Measurements from ENCODE around the gene CDH11. TPM values are rescaled to one million over a fixed set of nuclear protein-coding genes. Genes with fewer than 3 reads are reported as not detected.

The CDH11 gene
- total and polyA plus RNA-seq, 8 donors: 2.2 to 171 (median 15.2) TPM

GRCh38 chr16:65005696-65006095 lies 116.2 kb downstream of the CDH11 start:
- TF ChIP-seq POLR2A (IDR thresholded peaks at IDR 0.05) (no peak), CTCF (IDR thresholded peaks at IDR 0.05) (no peak), POLR2AphosphoS5 (IDR thresholded peaks at IDR 0.05) (no peak), EP300 (IDR thresholded peaks at IDR 0.05) (no peak)
- H3K9me3 ChIP-seq: no peaks in the 10 kb centered on the region
- no peak overlapping the region for H3K27ac ChIP-seq
- H3K4me3 ChIP-seq: no peak overlapping the region
- no peaks in the 10 kb centered on the region for H3K27me3 ChIP-seq
- H3K4me1 ChIP-seq: no peaks in the 10 kb centered on the region
- 44 to 79% (median 53%) methylated on average over 1 of the region's 1 CpG for WGBS, 5 donors
- intact Hi-C loops (cut with DNase I; ENCODE audit: low total_unique reads): no loop called here
- DNase-seq: no peak
- H3K36me3 ChIP-seq: peaks cover 0 to 16% (median 10%) of the 10 kb centered on the region in 4 donors

- DNase-seq: no peak
- Histone ChIP-seq H3K4me3 (no peak overlapping the region), H3K9me3 (no peaks in the 10 kb centered on the region), H3K4me1 (no peaks in the 10 kb centered on the region), H3K27me3 (no peaks in the 10 kb centered on the region), H3K36me3 (peaks cover 0 to 16% (median 10%) of the 10 kb centered on the region in 4 donors), H3K27ac (no peak overlapping the region)
- TF ChIP-seq POLR2AphosphoS5 (IDR thresholded peaks at IDR 0.05): no peak
- no peak for TF ChIP-seq POLR2A (IDR thresholded peaks at IDR 0.05)
- no peak for TF ChIP-seq EP300 (IDR thresholded peaks at IDR 0.05)
- no peak for TF ChIP-seq CTCF (IDR thresholded peaks at IDR 0.05)
- WGBS, 5 donors: 93 to 99% (median 95%) methylated on average over 14 to 16 of the region's 16 CpGs
- intact Hi-C loops (cut with DNase I; ENCODE audit: low total_unique reads): no loop called here
These were observed 117.3 kb downstream of the CDH11 start for GRCh38 chr16:65004570-65004969.

- H3K36me3 ChIP-seq: peaks cover 0 to 18% (median 10%) of the 10 kb centered on the region in 4 donors
- intact Hi-C loops (cut with DNase I; ENCODE audit: low total_unique reads): no loop called here
- no peak for DNase-seq
- H3K27ac ChIP-seq: no peak overlapping the region
- H3K4me3 ChIP-seq: no peak overlapping the region
- H3K4me1 ChIP-seq: no peaks in the 10 kb centered on the region
- H3K9me3 ChIP-seq: no peaks in the 10 kb centered on the region
- TF ChIP-seq POLR2AphosphoS5 (IDR thresholded peaks at IDR 0.05) (no peak), CTCF (IDR thresholded peaks at IDR 0.05) (no peak), POLR2A (IDR thresholded peaks at IDR 0.05) (no peak), EP300 (IDR thresholded peaks at IDR 0.05) (no peak)
- no peaks in the 10 kb centered on the region for H3K27me3 ChIP-seq
These were observed 118.2 kb downstream of the CDH11 start for GRCh38 chr16:65003621-65004020.

- TF ChIP-seq CTCF (IDR thresholded peaks at IDR 0.05): no peak
- intact Hi-C loops (cut with DNase I; ENCODE audit: low total_unique reads): no loop called here
- 53 to 86% (median 71%) methylated on average over 1 of the region's 1 CpG for WGBS, 5 donors
- Histone ChIP-seq H3K4me1 (no peaks in the 10 kb centered on the region), H3K4me3 (no peak overlapping the region), H3K36me3 (peaks cover 0 to 24% (median 11%) of the 10 kb centered on the region in 4 donors), H3K27me3 (no peaks in the 10 kb centered on the region), H3K9me3 (no peaks in the 10 kb centered on the region), H3K27ac (no peak overlapping the region)
- peak in 1 of 2 donors; percentile 38 for DNase-seq
These were observed 119.6 kb downstream of the CDH11 start for GRCh38 chr16:65002265-65002664.

All from stomach (tissue), 9 donors.